HepG2 (cell line): Measurements from ENCODE around the gene TMEM79. TPM values are rescaled to one million over a fixed set of nuclear protein-coding genes. Genes with fewer than 3 reads are reported as not detected.
A peak's percentile ranks its signal among the peaks of the same experiment; 100 is the strongest.

Experiments
- ATAC-seq: fragments of 200-7000 bp; cut with Tn5 transposase; 3 replicates; pipeline ENCODE4 v1.9.1; 2020; ENCODE audit warnings: mild to moderate bottlenecking, moderate library complexity
- BruUV-seq: library from RNA; stranded (reverse); fragments of 400-500 nt; replicated peaks from 2 replicates; lab custom pipeline; 2021; lab: Mats Ljungman, UMichigan
- CTCF ChIA-PET: fragments of 300-600 bp; formaldehyde crosslinking; extraction: SDS; loops from one replicate; lab custom pipeline; 2021; ENCODE audit warnings: low total read pairs, inconsistent platforms, low intra/inter-chr PET ratio; lab: Yijun Ruan, JAX
- POLR2A ChIA-PET: fragments of 350-600 bp; sonication (Branson Sonifier 250); formaldehyde crosslinking; loops from one replicate; lab custom pipeline; 2020; ENCODE audit warnings: antibody characterized with exemption, inconsistent platforms; lab: Yijun Ruan, JAX
- DNase-seq: peaks from one replicate; pipeline ENCODE4 v3.0.0-alpha.2; 2015; ENCODE audit warnings: low spot score
- FAIRE-seq: peaks from 3 replicates; lab custom pipeline; 2011; peaks lifted over from hg19 to GRCh38; lab: Jason Lieb, UNC
- H2AFZ ChIP-seq: one replicate; pipeline ENCODE4 v1.6.1; 2011; ENCODE audit warnings: low read length, inconsistent platforms
- H3K27ac ChIP-seq: fragments of 300-600 bp; 3 replicates; pipeline ENCODE4 v1.8.0; 2011; ENCODE audit warnings: mixed run types, mild to moderate bottlenecking, mixed read lengths, low read length, inconsistent platforms; ENCODE audit not compliant: insufficient read depth; ENCODE audit errors: extremely low read length
- H3K27me3 ChIP-seq, 2 experiments: fragments of 200-600 bp in 1 of 2; 2 replicates in 1 of 2; 3 replicates in 1 of 2; pipeline versions ENCODE4 v1.6.0 to v1.8.0; 2011; ENCODE audit warnings: low read length in 2 of 2, mild to moderate bottlenecking in 2 of 2, moderate library complexity in 2 of 2, inconsistent platforms in 1 of 2; ENCODE audit not compliant: insufficient read depth in 2 of 2, control insufficient read depth in 1 of 2
- H3K36me3 ChIP-seq, 2 experiments: fragments of 200-600 bp in 1 of 2; replicated peaks in 1 of 2; 2 replicates in 1 of 2; 3 replicates in 1 of 2; pipeline versions ENCODE4 v1.5.1 to v1.8.0; 2011; ENCODE audit warnings: low read length in 2 of 2, inconsistent platforms in 1 of 2; ENCODE audit not compliant: insufficient read depth in 2 of 2, control insufficient read depth in 1 of 2
- H3K4me1 ChIP-seq: 2 replicates; pipeline ENCODE4 v1.5.1; 2012; ENCODE audit warnings: low read length, inconsistent platforms; ENCODE audit not compliant: insufficient read depth
- H3K4me2 ChIP-seq: 2 replicates; pipeline ENCODE4 v1.6.0; 2011; ENCODE audit warnings: low read depth, low read length, inconsistent platforms
- H3K4me3 ChIP-seq, 3 experiments: fragments of 200-600 bp in 1 of 3; sonication (generic), shearing (Covaris generic) in 1 of 3; replicated peaks in 1 of 3; 2 replicates each; pipeline ENCODE4 v1.5.1; 2011 to 2016; ENCODE audit warnings: low read length in 3 of 3, inconsistent platforms in 2 of 3, low read depth in 2 of 3, mild to moderate bottlenecking in 2 of 3, control low read depth in 1 of 3, mixed read lengths in 1 of 3; ENCODE audit not compliant: insufficient read depth in 1 of 3
- H3K79me2 ChIP-seq: one replicate; pipeline ENCODE4 v1.6.1; 2011; ENCODE audit warnings: low read length, inconsistent platforms; ENCODE audit not compliant: insufficient read depth
- H3K9ac ChIP-seq: 2 replicates; pipeline ENCODE4 v1.6.0; 2011; ENCODE audit warnings: mild to moderate bottlenecking, low read depth, low read length, inconsistent platforms; ENCODE audit not compliant: insufficient read depth
- H3K9me3 ChIP-seq: 2 replicates; pipeline ENCODE4 v1.5.1; 2012; ENCODE audit warnings: mild to moderate bottlenecking, low read length
- H4K20me1 ChIP-seq: 2 replicates; pipeline ENCODE4 v1.6.0; 2011; ENCODE audit warnings: inconsistent platforms, mild to moderate bottlenecking, low read length, moderate library complexity; ENCODE audit not compliant: insufficient read depth
- ARID2 ChIP-seq: sonication (generic); formaldehyde crosslinking; IDR thresholded peaks from 2 replicates; pipeline ENCODE4 v1.8.1; 2022; ENCODE audit warnings: mild to moderate bottlenecking, missing genetic modification reagents, borderline replicate concordance
- CCDC6 ChIP-seq: sonication (generic); formaldehyde crosslinking; IDR thresholded peaks from 2 replicates; pipeline ENCODE4 v1.8.1; 2022; ENCODE audit warnings: mild to moderate bottlenecking, missing genetic modification reagents, moderate library complexity
- HMGA1 ChIP-seq: sonication (generic); formaldehyde crosslinking; conservative IDR thresholded peaks from 2 replicates; pipeline ENCODE4 v1.4.0; 2020; ENCODE audit warnings: missing genetic modification reagents
- NPAS2 ChIP-seq: sonication (generic); formaldehyde crosslinking; IDR thresholded peaks from 2 replicates; pipeline ENCODE4 v1.8.0; 2022; ENCODE audit warnings: mild to moderate bottlenecking, missing genetic modification reagents, borderline replicate concordance
- PCBP1 ChIP-seq: fragments of 200-400 bp; formaldehyde crosslinking; IDR thresholded peaks from 2 replicates; pipeline ENCODE4 v1.6.1; 2017; ENCODE audit warnings: mild to moderate bottlenecking, low read depth, low read length, borderline replicate concordance
- ZNF781 ChIP-seq: sonication (generic); formaldehyde crosslinking; IDR thresholded peaks from 2 replicates; pipeline ENCODE4 v1.5.1; 2020; ENCODE audit warnings: borderline replicate concordance, mild to moderate bottlenecking, missing genetic modification reagents; ENCODE audit errors: not compliant biosample characterization
- ZSCAN25 ChIP-seq: sonication (generic); formaldehyde crosslinking; IDR thresholded peaks from 2 replicates; pipeline ENCODE4 v1.8.0; 2022; ENCODE audit warnings: mild to moderate bottlenecking, missing genetic modification reagents
- WGBS: methylation state at CpG from one replicate; pipeline ENCODE4 v1.1.6; 2017; ENCODE audit warnings: low lambda C conversion rate; 5-methylcytosine and 5-hydroxymethylcytosine counted together
- in situ Hi-C: cut with HindIII; loops from 2 replicates; pipeline ENCODE4 v1.10.0; 2017; ENCODE audit warnings: low pct_unique_long_range_greater_than_20kb; ENCODE audit not compliant: extremely low pct_ligation_motif_present
- intact Hi-C: fragments of 100-400 bp; cut with micrococcal nuclease; formaldehyde crosslinking; loops from one replicate; pipeline ENCODE4 v1.10.0; 2022; ENCODE audit not compliant: unreplicated experiment
- polyA plus RNA-seq, 8 experiments: library from polyadenylated mRNA; depleted of rRNA in 3 of 8; stranded (reverse) in 7 of 8; unstranded in 1 of 8; fragments of >200 nt; fragmentation: Illumina TruSeq in 4 of 8; extraction: Trizol in 4 of 8; gene quantifications; 2 replicates each; pipeline versions ENCODE4 v1.2.1 to v1.2.3, GENCODE V29; 2011 to 2016; ENCODE audit warnings: low read depth in 4 of 8, missing spikeins in 1 of 8, mixed read lengths in 1 of 8; ENCODE audit not compliant: insufficient read depth in 1 of 8
- total RNA-seq, 5 experiments: library from RNA; depleted of rRNA; stranded (reverse); fragments of >200 nt; fragmentation: Illumina TruSeq; extraction: Trizol; gene quantifications; 2 replicates each; pipeline ENCODE4 v1.2.3, GENCODE V29; 2016; ENCODE audit warnings: low read depth in 1 of 5

The TMEM79 gene
- total and polyA plus RNA-seq, 2 of the 13 experiments (the other 11 are each of a cell fraction or from before 2014, with no cell fraction given) = 1.2 to 1.9 TPM

- no peak for TF ChIP-seq HMGA1 (CRISPR knock-in tag)
- TF ChIP-seq ARID2 = 0 out of 2 replicates have a peak, but pooled peaks have one; percentile 55
- TF ChIP-seq ZSCAN25 (CRISPR knock-in tag) = no peak
- TF ChIP-seq NPAS2 (CRISPR knock-in tag) = no peak
- no peak for TF ChIP-seq ZNF781
Observed at GRCh38 chr1:156247460-156248322, 36.4 kb upstream of the TMEM79 start, which contains the start of gene PAQR6 (continued).

GRCh38 chr1:156248323-156248683, 35.8 kb upstream of the TMEM79 start:
- H3K4me2 ChIP-seq = peak overlapping the region; percentile 27; the same call in 1 of the 2 replicates
- no peak for DNase-seq
- H3K27me3 ChIP-seq = no peaks in the 10 kb centered on the region
- CTCF ChIA-PET = no interaction called here
- H3K27ac ChIP-seq = peak overlapping the region; percentile 58
- in situ Hi-C loops (no loop called here), intact Hi-C loops (no loop called here)
- no peaks in the 10 kb centered on the region for H3K79me2 ChIP-seq
- H4K20me1 ChIP-seq = no peaks in the 10 kb centered on the region
- no peak overlapping the region for H3K9ac ChIP-seq
- TF ChIP-seq PCBP1 (0 out of 2 replicates have a peak, but pooled peaks have one; percentile 14), CCDC6 (CRISPR knock-in tag) (no peak)
- TF ChIP-seq, all 625 proteins: peak for 1
- WGBS = 83% methylated on average over 4 of the region's 4 CpGs
- BruUV-seq = no TSS peak
- no peak for FAIRE-seq
- Histone ChIP-seq H3K9me3 (no peaks in the 10 kb centered on the region), H3K4me3 (no peak overlapping the region), H3K36me3 (peaks cover 22 to 40% of the 10 kb centered on the region in 2 experiments; a peak in 4 of 5 replicates), H2AFZ (no peak overlapping the region), H3K4me1 (peaks cover 34% of the 10 kb centered on the region)
- POLR2A ChIA-PET = interaction anchor here (0.6 to 2.4 kb wide), 4 partner anchors 14 to 97 kb away, joined by 4 to 9 read pairs (median 6); partner anchors contain the start of genes PMF1 and SMG5
- ATAC-seq = no peak
